HG02623 (cell line): ENCODE measurements around the gene CRYL1.

Experiments used
- ATAC-seq: cut with Tn5 transposase; IDR thresholded peaks from one replicate; pipeline ENCODE4 v1.9.1; 2021; ENCODE audit warnings: moderate library complexity; ENCODE audit not compliant: unreplicated experiment

CRYL1 gene

DNA sequence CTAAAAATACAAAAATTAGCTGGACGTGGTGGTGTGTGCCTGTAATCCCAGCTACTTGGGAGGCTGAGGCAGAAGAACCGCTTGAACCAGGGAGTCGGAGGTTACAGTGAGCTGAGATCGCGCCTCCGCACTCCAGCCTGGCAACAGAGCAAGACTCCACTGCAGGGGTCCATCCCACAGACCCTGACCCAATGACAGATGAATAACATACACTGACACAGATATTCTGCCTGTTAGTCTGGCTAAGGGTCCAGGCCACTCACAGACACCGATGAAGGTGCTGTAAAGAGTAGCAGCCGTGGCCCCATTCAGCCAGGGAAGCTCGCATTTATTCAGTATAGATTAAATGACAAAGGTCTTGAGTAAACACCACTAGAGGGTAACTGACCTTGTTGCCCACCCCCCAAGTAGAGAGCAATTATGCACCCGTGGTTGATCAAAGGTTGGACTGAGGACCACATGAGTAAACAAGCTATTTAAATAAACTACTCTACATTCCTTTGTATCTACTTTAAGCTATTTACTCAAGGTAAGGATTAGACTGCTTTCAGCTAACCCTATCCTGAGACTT lies 8.5 kb upstream of the CRYL1 start:
- no peak for ATAC-seq

DNA sequence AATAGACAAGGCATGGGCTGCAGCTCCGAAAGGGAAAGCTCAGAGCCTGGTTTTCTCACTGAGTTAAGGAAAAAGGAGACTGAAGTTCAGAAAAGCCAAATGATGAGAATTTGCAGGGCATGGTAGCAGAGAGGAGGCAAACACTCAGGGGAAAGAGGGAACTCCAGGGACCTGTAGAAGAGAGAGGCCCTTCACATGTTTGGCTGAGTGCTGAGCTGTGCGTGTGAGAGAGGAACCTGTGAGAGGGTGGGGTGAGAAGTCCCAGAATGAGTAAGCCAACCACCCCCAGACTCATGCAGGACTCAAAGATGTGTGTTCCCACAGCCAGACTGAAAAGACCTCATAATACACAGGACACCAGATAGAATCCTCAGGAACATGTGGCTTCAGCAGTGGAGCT lies 2.8 kb upstream of the CRYL1 start:
- no peak for ATAC-seq

DNA sequence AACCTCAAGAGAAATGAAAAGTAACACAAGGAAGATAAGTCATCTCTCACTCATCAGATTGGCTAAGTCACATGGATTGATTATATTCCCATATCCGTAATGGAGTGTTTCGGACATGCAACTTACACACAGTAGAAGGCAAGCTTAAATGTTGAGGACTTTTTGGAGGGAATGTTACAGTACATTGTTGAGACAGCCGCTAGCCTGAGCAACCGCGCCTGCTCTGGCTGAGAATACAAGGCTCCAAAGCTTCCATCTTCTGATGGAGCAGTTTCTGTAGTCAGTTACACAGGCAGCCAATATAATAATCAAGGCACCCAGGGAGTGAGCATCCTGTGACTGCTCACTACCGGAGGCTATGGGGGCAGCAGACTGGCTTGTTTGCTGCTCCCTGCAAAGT lies 1.0 kb upstream of the CRYL1 start:
- ATAC-seq = no peak

DNA sequence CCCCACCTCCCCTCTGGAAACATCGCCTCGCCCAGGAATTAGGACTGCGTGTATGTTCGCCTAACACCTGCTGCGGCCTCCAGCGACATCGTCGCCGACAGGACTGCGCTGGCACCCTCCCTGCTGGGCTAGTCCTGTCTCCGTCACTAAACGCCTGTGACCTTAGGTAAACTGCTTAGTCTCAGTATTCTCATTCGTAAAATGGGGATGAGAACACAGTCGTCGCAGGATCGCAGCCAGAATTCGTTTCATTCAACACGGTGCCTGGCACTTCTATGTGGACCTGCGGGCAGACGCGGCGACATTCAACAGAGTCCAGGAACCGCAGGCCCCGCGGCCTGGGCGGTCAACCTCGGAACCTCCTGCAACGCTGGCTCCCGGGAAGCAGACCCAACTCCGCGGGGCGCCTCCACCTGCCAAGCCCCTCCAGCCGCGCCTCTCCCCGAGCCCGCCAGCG lies 485 bp downstream of the CRYL1 start:
- no peak for ATAC-seq

DNA sequence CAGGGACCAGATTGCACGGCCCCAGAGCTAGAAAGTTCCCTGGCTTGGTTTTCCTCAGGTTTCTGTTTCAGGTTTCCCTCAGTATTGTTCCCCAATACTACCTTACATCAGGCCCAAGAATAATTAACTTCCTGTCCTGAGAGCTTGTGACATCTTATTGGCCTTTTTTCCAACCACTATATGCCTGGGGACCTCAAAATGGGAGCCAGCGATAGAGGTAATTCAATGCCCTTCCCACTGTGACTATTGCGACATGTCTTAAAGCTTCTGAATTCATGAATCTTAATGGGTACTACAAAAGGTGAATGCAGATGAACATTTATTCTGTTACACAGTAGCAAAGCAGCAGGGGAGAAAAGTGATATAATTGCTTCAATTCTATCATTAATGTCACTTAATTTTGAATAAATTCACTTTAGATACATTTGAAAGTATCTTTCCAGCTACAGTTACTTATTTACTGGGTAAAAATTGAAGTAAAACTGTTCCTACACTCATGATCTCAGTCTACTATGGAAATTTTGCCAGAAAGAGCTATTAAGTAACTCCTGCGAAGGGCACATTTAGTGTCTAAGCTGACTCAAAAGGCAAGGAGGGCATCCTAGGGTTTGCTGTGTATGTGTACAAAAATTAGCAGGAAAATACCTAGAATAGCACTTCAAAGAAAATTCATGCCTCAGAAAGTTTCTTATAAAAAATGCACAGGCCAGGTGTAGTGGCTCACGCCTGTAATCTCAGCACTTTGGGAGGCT lies 4.1 kb downstream of the CRYL1 start:
- ATAC-seq = no peak

DNA sequence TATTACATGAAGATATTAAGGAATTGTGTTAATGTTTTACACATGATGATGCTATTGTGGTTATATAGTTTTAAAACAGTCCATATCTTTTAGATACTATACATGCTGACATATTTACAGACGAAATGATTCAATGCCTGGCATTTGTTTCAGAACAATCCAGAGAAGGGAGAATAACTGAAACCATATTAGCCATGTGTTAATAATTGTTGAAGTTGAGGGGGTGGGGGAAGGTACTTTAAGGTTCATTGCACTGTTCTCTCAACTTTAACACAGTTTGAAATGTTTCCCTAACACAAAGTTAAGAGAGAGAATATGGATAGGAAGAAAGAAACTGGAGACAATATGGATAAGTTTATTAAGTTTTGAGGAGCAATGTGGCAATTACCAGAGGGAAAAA lies 5.8 kb downstream of the CRYL1 start:
- ATAC-seq = no peak

DNA sequence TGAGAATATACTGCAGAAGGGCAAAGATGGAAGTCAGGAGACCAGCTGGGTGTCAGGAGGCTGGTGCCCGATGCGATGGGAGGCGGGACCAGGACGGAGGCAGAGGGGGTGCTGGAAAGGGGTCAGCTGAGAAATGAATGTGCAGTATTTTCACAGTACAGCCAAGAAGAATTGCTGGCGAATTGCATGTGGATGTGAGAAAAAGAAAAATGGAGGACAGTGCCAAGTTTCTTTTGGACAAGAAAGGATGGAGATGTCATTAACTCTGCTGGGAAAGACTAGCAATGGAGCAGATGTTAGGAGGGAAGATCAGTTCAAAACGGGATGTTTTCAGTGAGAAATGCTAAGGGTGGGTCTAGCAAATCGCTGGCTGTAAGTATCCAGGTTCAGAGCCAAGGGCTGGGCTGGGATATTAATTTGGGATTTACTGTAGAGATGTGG lies 7.0 kb downstream of the CRYL1 start:
- no peak for ATAC-seq

DNA sequence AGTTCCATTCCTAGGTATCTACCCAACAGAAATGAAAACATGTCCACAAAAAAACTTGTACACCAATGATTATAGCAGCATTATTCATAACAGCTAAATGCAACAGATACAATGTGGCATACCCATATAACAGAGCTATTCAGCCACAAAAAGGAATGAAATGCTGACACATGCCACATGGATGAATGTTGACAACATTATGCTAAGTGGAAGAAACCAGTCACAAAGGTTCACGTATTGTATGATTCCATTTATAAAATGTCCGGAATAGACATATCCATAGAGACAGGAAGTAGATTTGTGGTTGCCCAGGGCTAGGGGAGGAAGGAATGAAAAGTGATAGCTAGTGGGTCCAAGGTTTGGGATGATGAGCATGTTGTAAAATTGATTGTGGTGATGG lies 10.8 kb downstream of the CRYL1 start:
- ATAC-seq = no peak

DNA sequence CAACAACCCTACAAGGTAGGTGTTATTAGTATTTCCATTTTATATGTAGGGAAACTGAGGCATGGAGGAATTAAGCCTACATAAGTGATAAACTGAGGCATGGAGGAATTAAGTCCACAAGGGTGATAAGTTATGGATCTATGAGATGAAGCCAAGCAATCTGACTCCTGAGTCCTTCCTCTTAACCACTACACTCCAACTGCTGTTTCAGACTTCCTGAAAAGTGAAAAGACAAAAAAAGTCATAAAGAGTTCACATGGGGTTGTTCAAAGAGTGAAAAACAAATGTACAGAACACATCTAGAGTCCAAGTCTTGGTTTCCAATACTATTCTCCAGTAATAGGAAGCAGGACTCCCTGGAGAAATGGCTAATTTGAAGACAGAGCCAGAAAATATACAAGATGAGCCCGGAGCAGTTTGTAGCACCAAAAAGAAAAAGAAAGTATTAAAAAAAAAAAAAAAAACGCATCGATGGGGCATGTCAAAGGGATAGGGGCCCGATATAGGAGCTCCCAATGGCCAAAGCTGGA lies 12.1 kb downstream of the CRYL1 start:
- no peak for ATAC-seq

DNA sequence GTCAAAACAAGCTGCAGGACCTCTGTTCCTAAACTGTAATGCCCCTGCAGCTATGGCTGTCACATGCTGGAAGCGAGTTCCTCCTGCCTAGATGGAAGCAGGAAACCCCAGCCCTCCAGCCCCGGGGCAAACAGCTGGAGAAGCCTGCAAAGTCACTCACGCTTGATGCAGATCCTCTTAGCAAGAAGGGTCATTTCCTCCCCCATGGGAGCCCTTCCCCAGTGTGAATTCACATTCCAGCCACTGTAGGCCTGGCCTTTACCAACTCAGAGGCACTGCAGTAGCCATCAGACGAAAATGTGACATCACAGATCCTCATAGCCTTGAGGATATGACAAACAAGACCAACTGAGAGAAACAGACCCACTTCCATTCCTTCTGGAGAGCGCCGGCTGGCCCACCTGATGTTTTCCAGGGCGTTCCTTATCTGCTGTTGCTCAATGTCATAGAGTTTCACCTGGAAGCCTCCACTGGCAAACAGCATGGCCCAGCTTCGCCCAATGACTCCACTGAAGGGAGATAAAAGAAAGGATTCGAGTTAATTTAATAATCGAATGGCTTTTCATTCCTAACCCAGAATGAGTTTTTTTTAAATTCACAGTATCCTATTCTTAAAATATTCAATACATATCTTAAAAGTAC lies 13.5 kb downstream of the CRYL1 start:
- no peak for ATAC-seq

DNA sequence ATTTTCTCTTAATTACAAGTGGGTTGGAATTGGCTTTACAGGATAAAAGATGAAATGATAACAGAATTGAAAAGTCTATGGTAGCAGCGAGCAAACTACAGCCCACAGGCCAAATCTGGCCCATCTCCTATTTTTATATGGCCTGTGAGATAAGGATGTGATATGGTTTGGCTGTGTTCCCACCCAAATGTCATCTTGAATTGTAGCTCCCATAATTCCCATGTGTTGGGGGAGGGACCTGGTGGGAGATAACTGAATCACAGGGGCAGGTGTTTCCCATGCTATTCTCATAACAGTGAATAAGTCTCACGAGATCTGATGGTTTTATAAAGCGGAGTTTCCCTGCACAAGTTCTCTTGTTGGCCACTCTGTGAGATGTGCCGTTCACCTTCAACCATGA lies 19.0 kb downstream of the CRYL1 start:
- ATAC-seq = no peak

DNA sequence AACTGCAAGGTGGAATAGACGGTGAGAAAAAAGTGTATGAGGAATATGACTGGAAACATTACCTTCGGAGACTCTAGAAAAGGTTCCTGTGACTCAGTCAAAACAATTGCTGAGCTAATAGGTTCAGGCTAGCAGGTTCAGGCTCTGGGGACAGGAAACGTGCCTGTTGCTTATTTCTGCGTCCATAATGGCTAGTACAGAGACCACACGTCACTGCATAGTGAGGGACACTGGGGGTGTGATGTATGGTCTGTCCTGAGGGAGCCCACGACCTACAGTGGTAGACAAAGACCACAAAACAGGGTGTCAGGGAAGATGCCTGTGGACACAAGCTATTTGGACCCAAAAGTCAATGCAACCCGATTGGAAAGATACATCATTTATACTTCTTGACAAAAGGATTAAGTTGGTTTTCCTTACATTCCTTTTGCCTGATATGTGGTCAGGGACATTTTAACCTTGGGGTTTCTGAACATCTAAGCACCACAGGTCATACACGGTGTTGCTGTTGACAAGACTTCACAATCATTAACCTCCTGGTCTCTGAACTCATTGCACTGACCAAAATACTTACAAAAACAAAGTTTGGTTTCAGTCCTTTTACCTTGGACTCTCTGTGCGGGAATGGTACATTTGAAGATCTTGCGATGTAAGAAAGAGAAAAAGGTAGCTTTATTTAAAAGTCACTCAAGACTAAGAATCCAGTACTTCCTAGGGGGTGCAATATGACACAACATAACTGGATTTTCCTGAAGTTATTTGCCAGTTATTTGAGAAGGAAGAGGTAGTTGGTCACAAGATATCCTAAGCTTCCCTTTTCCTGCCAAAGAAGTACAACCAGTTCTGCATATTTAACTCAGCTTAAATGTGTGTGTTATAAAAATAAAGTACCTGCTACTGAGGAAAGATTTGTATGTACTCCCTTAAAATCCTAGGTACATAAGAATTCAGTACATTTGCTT lies 20.0 kb downstream of the CRYL1 start:
- no peak for ATAC-seq

DNA sequence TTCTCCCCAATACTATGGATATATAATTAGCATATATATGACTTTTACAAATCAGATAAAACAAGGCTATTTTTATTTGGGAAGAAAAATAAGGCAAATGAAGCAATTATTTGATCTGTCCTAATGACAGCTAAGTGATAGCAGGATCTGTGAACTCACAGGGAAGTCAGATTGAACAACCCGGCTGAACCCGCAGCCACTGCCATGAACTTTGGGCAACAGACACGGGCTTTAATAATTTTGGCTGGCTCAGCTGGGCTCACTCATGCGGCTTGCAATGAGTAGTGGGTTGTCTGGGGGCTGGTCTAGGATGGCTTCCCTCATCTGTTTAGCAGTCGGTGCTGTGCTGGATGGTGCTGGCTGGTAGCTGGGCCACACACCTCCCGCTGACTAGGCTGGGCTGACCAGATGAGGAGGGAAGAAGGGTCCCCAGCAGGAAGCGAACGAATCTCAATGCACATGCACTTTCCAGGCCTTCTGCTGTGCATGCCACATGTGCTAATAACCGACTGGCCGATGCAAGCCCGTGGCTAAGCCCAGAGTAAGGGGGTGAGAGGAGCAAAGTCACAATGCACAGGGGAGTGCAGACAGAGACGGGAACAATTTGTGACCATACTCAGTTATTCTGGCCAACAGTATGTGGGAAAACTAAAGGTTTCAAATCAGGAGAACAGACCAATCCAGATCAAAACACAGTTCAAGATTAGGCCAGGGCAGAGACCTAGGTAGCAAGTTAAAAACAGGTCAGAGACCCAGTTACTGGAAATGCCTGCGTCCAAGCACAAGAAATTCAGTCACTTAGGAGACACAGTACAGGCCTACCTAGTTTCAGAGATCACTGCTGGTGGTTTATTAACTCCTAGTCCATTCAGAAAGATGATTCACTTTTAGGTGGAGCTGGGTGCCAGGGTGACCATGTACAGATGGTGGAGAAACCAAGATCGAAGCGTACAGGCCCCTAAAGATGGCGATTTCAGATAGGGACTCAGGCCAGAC lies 22.3 kb downstream of the CRYL1 start:
- ATAC-seq = no peak

DNA sequence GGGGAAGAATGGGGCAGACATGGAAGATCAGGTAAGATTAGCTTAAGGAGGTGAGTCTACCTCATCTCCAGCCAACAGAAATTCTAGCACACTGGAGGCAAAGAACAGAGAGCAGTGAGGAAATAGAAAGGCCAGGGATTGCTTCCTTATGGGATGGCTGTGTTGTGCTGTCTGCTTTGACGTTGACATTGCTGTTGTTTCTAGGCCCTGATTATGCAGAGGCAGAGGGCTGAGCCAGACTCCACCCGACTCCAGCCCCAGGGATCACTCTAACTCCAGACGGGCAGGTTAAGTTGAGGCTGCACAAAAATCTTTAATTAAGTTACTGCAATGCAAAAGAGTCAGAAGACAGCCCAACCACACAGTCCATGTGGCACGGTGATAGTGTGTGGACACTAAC lies 24.1 kb downstream of the CRYL1 start:
- ATAC-seq = no peak

DNA sequence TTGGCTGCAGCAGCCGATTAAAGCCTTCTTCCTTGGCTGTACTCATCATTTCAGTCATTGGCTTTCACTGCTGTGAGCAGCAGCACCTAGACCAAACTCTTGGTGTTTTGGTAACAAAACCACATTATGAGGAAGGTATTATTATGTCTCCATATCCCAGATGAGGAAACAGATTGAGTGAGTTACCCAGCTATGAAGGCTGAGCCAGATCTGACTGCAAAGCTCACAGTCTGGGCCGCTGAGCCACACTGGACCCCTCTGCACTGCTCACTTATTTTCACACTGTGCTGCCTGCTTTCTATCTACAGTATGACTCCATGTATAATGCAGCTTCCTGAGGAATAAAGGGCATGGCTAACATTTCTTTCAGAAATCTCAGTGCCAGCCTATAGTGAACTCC lies 24.5 kb downstream of the CRYL1 start:
- ATAC-seq = no peak

DNA sequence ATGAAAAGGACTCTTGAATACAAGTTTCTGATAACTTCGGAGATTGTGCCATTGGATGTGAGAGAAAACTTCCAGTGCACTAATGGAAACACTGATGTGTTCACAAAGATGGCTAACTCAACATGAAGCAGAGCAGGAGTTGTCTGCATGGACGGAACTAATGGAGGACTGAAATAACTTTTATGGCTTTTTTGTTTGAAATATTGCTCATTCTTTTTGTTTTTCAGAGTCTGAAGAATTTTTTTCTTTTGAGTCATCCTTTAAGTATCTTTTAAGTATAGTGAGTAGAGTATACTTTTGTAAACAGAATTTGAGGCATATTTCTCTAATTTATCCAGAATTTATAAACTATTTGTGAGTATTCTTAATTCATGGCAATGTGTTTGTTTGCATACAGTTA lies 25.7 kb downstream of the CRYL1 start:
- no peak for ATAC-seq

DNA sequence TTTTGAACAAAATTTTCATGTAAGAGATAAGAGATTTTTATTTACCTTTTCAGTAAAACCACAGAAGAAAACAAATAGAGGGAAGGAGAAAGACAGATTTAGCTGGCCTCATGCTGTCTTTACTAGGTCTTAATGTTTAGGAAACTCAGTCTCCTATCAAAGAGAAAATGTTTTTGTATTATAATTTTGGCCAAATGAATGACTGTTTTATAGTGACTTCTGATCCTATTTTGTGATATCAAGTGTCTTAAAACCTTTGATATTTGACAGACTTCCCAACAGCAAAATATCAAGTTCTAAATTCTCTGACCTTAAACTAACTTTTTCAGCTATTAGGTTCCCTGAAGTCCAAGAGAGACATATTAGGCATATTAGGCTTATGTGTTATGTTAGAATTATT lies 27.0 kb downstream of the CRYL1 start:
- no peak for ATAC-seq

DNA sequence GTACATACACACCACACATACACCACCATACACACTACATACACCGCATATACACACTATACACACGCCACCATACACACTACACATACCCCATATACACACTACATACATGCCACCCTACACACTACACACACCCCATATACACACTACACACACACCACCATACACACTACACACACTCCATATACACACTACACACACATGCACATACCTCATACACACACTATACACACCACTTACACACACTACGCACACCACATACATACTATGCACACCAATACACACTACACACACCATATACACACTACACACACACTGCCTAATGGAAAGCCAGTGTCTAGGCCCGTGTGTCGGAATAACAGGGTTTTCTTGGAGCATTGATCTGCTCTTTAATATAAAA lies 27.5 kb downstream of the CRYL1 start:
- ATAC-seq = no peak

DNA sequence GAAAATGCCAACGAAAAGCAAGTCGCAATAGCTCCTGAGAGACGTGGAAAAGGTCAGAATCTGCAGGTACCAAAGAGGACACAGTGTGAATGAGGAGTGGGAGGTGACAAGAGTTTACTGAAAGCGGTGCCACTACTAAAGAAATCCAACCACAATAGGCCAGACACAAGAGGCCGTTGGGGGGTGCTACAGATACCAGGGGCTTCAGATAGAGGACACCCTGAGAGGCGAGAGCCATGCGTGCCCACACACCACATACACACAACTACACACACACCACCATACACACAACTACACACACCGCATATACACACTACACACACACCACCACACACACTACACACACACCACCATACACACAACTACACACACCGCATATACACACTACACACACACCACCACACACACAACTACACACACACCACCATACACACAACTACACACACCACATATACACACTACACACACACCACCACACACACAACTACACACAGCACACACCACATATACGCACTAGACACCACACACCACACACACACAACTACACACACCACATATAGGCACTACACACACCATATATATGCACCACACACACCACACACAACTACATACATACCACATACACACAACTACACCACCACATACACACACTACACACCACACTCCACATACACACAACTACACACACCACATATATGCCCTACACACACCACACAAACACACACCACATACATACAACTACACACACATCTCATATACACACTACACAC lies 28.5 kb downstream of the CRYL1 start:
- no peak for ATAC-seq
